Measurements from ENCODE around the gene ASPSCR1.

The ASPSCR1 gene

DNA sequence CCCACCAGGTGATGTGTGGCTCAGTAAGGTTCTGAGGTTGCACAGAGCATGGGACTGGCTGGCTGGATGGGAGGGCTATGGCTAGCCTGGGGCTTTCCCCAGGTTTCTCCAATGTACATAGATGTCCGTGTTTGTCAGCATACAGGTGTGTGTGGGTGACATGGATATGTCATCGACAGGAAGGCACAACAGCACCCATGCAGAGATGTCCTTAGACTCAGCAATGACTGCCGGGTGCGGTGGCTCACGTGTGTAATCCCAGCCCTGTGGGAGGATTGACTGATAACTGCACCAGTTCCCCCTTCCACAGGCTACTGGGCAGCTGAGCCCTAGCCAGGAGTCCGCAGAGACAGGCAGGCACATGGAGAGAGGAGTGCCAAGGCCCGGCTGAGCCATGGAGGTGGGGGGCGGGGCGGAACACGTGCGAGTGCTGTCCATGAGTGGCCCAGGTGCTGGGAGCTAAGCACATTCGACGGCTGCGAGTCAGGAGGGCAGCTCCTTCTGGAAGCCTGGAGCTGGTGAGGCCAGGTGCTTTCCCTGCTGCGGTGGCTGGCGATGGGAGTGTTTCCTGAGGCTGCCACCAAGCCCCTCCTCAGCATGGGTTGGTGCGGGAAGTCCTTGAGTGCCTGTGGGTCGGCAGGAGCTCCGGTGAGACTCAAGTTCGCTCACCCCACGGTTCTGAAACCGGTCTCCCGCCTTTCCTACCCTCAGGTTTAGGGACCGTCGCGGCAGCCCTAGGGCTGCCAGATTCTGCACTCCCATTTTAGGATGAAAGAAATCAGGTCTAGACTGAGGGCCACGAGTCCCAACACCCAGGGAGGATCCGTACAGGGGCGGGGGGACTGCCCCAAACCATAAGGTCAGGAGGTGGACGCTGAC lies 858 bp upstream of the ASPSCR1 start:
- no peaks in the 10 kb centered on the region; the same call in 1 of the 2 replicates for H3F3A ChIP-seq (ENCODE audit: insufficient read depth)
- peak overlapping the region; percentile 88 for H3K4me3 ChIP-seq (ENCODE audit: insufficient read depth, low read length, poor library complexity, severe bottlenecking)
- peaks cover 4% of the 10 kb centered on the region; the same call in 1 of the 2 replicates for H3K9me3 ChIP-seq (ENCODE audit: insufficient read depth, low read length)
- H3K9ac ChIP-seq (ENCODE audit: low read length), result peak overlapping the region; percentile 93
- no peak for TF ChIP-seq CTCF (IDR thresholded peaks at IDR 0.05; ENCODE audit: insufficient read depth, low read length, poor library complexity, severe bottlenecking)
- TF ChIP-seq EZH2phosphoT487 (conservative IDR thresholded peaks at IDR 0.05; ENCODE audit: low read length), result no peak
- H3K27me3 ChIP-seq (ENCODE audit: low read length), result no peaks in the 10 kb centered on the region
- peak overlapping the region; percentile 80 for H3K4me2 ChIP-seq (ENCODE audit: low read depth, low read length, poor library complexity, severe bottlenecking)
- H2AFZ ChIP-seq (ENCODE audit: low read depth, low read length, severe bottlenecking), result peak overlapping the region; percentile 55
- H3K27ac ChIP-seq (ENCODE audit: low read depth, low read length), result peak overlapping the region; percentile 72
- H3K79me2 ChIP-seq (ENCODE audit: insufficient read depth, low read length), result peaks cover 9% of the 10 kb centered on the region; the same call in 1 of the 2 replicates
- H3K36me3 ChIP-seq (ENCODE audit: low read length), result no peaks in the 10 kb centered on the region
- no peaks in the 10 kb centered on the region for H4K20me1 ChIP-seq (ENCODE audit: low read depth, low read length)
- no peaks in the 10 kb centered on the region for H3K9me2 ChIP-seq (replicated peaks; ENCODE audit: insufficient read depth, low read length)

DNA sequence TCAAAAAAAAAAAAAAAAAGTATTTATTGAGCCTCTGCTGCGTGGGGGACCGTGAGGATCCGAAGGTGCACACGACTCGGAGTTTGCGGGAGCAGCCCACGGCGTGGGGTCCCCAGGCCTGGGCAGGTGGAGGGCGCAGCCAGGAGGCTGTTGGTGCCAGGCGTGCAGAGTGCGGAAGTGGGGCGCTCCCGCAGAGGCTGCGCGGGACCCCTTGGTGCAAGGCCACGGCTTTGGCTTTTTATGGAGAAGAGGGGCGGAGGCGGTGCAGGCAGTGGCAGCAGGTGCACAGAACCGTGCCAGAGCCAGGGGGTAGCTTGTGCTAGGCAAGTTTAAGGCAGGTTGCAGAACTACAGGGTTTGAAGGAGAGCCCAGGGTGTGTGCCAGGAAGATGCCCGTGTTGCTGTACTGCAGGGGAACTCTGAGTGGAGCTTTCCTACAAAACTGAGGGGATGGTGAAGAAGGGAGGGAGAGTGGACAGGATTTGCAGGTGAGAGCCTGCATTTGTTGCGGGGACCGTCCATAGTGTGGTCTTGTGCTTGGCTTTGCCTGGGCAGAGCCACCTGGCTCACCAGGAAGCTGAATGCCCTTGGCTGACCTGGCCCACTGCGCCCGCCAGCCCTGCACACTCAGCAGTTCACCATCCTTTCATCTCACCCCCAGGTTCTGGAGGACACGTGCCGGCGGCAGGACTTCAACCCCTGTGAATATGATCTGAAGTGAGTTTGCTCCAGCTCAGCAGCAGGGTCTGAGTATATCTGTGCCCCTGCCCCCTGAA lies 1.3 kb downstream of the ASPSCR1 start:
- H3K4me2 ChIP-seq (ENCODE audit: low read depth, low read length, poor library complexity, severe bottlenecking), result peak overlapping the region; percentile 80
- peak overlapping the region; percentile 93 for H3K9ac ChIP-seq (ENCODE audit: low read length)

GRCh38 chr17:81980122-81980521 lies 2.7 kb downstream of the ASPSCR1 start:
- Histone ChIP-seq H3K27me3 (ENCODE audit: low read length) (no peaks in the 10 kb centered on the region), H2AFZ (ENCODE audit: low read depth, low read length, severe bottlenecking) (no peak overlapping the region), H3F3A (ENCODE audit: insufficient read depth) (no peaks in the 10 kb centered on the region; the same call in 1 of the 2 replicates), H3K27ac (ENCODE audit: low read depth, low read length) (no peak overlapping the region), H3K9me3 (ENCODE audit: insufficient read depth, low read length) (no peaks in the 10 kb centered on the region), H3K36me3 (ENCODE audit: low read length) (no peaks in the 10 kb centered on the region), H4K20me1 (ENCODE audit: low read depth, low read length) (no peaks in the 10 kb centered on the region), H3K9me2 (replicated peaks; ENCODE audit: insufficient read depth, low read length) (no peaks in the 10 kb centered on the region), H3K4me3 (ENCODE audit: insufficient read depth, low read length, poor library complexity, severe bottlenecking) (no peak overlapping the region), H3K4me2 (ENCODE audit: low read depth, low read length, poor library complexity, severe bottlenecking) (no peak overlapping the region), H3K79me2 (ENCODE audit: insufficient read depth, low read length) (peaks cover 9% of the 10 kb centered on the region; the same call in 1 of the 2 replicates), H3K9ac (ENCODE audit: low read length) (no peak overlapping the region)
- TF ChIP-seq EZH2phosphoT487 (conservative IDR thresholded peaks at IDR 0.05; ENCODE audit: low read length) (no peak), CTCF (IDR thresholded peaks at IDR 0.05; ENCODE audit: insufficient read depth, low read length, poor library complexity, severe bottlenecking) (no peak)

More for the DNA sequence above, 1.3 kb downstream of the ASPSCR1 start:
- Histone ChIP-seq H2AFZ (ENCODE audit: low read depth, low read length, severe bottlenecking) (no peak overlapping the region), H3K4me3 (ENCODE audit: insufficient read depth, low read length, poor library complexity, severe bottlenecking) (peak overlapping the region; percentile 88), H3F3A (ENCODE audit: insufficient read depth) (no peaks in the 10 kb centered on the region; the same call in 1 of the 2 replicates), H3K27me3 (ENCODE audit: low read length) (no peaks in the 10 kb centered on the region), H3K36me3 (ENCODE audit: low read length) (no peaks in the 10 kb centered on the region), H3K79me2 (ENCODE audit: insufficient read depth, low read length) (peaks cover 9% of the 10 kb centered on the region; the same call in 1 of the 2 replicates), H3K27ac (ENCODE audit: low read depth, low read length) (no peak overlapping the region), H4K20me1 (ENCODE audit: low read depth, low read length) (no peaks in the 10 kb centered on the region), H3K9me2 (replicated peaks; ENCODE audit: insufficient read depth, low read length) (no peaks in the 10 kb centered on the region), H3K9me3 (ENCODE audit: insufficient read depth, low read length) (no peaks in the 10 kb centered on the region)
- TF ChIP-seq EZH2phosphoT487 (conservative IDR thresholded peaks at IDR 0.05; ENCODE audit: low read length) (no peak), CTCF (IDR thresholded peaks at IDR 0.05; ENCODE audit: insufficient read depth, low read length, poor library complexity, severe bottlenecking) (no peak)

Measured in SU-DHL-6 (cell line).